CMK (cell line): ENCODE data around the gene KDM7A.
"Not testable (repeated sequence)": the region's sequence is repeated elsewhere in the genome, so short reads cannot be mapped to it uniquely, and the experiment has no call there.

Experiments
- DNase-seq: peaks from one replicate; pipeline ENCODE4 v3.0.0-alpha.2; 2010; ENCODE audit warnings: low read depth

The KDM7A gene

DNA sequence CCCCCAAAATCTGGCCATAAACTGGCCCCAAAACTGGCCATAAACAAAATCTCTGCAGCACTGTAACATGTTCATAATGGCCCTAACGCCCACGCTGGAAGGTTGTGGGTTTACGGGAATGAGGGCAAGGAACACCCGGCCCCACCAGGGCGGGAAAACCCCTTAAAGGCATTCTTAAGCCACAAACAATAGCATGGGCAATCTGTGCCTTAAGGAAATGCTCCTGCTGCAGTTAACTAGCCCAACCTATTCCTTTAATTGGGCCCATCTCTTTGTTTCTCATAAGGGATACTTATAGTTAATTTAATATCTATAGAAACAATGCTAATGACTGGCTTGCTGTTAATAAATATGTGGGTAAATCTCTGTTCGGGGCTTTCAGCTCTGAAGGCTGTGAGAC, 26.2 kb upstream of the KDM7A start:
- not testable (repeated sequence) for DNase-seq

DNA sequence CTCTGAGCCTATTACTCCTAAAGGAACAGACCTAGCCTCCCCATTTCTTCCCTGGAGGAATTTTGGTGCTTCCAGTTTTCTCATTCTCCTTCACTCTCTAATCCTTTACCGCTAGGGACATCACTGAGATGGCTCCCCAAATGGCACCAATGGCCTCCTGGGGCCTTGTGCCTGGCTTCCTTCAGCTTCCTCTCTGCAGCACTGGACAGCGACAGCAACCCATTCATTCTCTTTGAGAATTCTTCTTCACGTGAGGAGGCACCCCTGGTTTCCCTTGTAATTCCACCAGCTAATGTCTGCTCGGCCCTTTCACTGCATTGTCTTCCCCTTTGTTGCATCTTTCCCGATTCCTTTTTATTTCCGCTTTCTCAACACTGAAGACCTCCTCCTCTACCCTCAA, 24.6 kb upstream of the KDM7A start:
- DNase-seq, result no peak

DNA sequence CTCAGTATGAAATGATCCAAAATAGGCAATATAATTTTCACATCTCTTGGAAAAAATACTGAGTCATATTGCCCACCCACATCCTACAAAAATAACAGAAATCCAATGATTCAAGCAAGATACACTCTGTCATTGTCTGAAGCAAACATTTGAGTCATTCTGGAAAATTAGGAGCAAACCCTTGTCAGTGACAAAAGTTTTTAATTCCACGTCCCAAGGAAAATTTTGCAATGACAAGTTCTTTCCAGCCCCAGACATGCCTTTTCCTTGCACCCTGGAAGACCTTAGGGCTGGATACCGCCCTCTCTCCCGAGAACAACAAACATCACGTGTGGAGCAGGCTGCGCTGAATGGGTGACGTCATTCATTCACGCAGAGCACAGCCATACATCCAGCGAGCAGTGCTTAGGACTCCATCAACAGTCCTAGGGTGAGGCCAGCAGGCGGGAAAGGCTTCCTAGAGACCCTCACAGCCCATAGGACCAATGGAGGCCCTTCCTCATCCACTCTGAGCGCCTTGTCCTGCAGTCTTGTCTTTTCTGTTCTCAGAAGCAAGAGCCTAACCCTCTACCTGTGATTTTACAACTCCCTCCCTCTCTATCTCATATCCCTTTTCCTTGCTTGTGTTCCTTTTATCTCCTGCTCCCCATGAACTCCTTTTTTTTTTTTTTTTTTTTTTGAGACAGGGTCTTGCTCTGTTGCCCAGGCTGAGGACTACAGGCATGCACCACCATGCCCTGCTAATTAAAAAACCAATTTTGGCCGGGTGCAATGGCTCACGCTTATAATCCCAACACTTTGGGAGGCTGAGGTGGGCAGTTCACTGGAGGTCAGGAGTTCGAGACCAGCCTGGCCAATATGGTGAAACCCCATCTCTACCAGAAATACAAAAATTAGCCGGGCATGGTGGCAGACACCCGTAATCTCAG, 23.5 kb upstream of the KDM7A start:
- DNase-seq, result no peak

DNA sequence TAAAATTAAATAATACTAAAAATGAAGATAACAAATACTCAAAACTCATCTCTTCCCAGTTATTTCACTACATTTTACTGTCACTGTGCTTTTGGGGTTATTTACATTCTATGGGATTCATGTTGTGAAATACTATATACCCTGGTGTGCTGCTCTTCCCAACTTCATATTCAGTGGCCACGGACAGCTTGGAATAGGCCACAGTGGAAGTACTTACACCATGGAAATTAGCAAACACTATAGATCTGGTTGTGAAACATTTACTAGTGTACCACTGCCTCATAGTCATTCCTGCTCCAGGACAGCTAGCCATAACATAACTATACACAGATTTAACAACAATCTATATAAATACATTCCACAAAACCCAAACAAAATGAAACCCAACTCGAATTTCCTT, 21.2 kb upstream of the KDM7A start:
- DNase-seq, result no peak

DNA sequence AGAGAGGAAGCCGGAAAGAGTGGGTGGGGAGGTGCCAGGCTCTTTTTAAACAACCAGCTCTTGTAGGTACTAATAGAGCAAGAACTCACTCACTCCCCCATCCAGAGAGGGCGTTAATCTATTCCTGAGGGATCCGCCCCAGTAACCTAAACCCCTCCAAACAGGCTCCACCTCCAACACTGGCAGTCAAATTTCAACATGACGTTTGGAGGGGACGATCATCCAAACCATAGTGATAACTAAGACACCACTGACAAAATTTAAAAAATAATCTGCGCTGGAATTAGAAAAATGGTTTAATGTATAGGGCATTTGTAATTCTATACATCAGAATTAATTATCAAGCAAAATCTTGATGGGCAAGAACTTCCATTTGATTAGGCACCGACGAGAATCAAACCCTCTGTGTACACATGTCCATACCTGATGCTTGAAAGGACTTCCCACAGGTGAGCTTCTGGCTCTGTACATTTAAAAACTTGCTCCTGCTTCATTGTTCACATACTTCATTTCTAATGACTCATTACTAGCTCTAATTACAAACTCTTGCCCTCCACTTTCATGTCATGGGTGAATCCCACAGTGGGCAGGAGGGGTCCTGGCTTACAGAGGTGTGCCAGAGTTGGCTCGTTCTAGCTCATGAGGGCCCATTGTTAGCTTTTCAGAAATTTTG, 20.6 kb upstream of the KDM7A start:
- DNase-seq, result no peak

DNA sequence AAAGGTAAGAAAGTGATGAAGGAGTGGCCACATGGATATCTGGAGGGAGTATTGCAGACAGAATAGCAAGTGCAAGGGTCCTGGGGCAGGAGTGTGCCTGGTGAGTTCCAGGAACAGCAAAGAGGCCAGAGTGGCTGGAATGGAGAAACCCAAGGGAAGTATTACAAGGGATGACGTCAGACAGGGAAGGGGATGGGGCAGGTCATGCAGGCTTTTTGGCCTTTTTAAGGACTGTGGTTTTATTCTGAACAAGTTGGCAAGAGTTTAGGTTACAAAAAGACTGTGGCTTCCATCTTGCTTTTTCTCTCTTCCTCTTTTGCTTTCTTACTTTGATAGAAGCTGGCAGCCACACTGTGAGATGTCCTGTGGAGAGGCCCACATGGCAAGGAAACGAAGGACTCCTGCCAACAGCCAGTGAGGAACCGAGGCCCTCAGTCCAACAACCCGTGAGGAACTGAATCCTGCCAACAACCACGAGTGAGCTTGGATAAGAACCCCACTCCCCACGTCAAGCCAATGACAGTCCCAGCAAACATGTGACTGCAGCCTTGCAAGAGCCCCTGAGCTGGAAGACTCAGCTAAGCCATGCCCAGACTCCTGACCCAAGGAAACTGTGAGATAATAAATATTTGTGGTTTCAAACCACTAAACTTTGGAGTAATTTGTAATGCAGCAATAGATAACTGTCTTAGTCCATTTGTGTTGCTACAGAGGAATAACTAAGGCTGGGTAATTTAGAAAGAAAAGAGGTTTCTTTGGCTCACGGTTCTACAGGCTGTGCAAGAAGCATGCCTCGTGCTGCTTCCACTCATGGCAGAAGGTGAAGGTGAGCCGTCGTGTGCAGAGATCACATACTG, 19.8 kb upstream of the KDM7A start:
- DNase-seq, result no peak

DNA sequence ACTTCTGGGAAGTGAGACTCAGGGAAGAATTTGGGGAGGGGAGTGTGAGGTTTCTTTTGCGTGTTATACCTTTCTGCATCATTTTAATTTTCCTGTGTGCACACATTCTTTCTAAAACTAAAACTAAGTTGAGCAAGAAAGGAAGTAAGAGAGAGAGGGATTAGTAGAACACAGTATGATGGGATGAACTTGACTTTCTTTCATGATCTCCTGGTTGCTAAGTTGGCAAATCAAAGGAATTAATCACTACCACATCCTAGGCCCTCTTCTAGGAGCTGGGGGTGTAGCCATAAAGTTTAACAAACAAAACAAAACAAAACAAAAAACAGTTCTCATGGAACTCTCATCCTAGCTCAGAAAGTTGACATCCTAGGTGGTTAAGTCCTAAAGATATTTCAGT, 19.1 kb upstream of the KDM7A start:
- DNase-seq, result no peak

DNA sequence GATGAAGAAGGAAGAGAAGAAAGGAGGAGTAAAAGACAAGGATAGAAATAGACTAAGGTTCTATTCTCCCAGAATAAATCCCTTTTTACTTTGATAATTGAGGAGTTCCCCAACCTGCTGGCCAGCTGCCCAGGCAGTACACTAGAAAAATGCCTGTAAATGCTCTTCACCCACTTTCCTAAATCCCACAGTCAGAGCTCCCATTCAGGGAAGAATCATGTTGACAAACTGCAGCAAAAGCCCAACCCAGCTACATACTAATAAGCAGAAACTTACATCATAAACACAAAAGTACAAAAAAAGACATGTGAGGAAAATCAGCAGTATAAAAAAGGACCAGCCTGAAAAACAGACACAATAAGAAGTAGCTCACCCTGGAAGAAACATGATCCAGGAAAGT, 15.8 kb upstream of the KDM7A start:
- no peak for DNase-seq

DNA sequence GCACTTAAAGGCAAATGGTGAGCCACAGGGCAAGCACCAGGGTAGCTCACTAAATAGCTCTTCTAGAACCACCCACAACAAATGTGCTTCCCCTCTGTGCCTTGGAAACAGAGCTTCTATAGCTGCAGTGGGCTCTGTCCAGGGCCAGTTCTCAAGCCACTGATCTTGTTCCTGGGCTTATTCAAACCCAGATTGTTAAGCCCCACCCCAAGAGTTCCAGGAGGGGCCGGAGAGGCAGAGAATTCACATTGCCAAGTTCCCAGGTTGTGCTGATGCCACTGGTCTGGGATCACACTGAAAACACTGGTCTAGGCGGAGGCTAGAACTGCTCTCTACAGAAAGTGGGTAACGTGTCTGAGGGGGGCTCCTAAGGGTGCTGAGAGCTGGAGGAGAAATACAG, 15.4 kb upstream of the KDM7A start:
- DNase-seq, result no peak

DNA sequence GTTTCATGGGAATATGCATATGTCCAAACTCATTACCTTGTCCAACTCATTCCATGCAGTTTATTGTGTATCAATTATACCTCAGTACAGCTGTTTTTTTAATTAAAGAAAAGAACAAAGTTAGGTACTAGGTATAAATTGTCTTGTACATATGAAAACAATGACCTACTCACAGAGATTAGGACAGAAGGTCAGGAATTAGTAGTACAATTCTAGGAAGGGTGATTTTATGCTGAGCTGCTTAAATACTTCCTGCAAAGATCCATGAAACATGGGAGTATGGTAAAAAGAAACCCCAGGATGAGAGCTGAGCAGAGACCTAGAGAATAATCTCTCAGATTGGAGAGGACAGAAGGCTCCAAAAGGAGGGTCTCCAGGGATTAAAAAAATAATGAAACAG, 13.8 kb upstream of the KDM7A start:
- DNase-seq, result no peak

DNA sequence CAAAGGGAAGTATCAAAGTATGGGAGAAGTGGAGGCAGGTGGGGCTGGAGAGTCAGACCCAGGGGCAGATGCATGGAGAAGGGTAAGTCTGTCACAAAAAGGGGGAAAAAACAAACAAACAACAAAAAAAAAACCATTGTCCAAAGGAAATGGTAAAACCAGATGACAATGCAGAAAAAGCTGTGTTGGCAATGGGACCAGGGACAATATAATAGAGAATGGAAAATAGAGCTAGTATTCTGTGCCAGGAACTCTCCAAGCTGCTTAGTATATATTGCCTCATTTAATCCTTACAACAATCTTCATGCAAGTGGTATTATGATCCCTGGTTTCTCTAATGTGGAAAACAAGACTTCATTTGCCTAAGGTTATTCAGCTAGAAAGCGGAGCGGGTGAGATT, 13.1 kb upstream of the KDM7A start:
- no peak for DNase-seq

DNA sequence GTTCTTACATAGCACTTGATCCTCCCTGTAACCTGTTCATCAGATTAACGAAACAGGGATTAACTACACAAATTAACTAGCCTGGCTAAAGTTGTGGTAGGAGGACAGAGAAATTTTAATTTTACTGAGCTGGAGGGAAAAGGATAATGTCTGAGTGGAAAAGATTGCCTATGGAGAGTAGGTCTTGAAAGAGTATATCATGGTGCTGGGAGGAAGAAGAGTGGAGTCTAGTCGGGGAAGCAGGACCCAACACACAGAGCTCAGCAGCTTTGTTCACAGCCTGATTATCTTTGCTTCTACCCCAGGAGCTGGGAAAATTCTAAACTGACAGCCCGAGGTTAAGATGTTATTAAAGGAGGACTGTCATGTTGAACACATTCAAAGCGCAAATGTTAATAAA, 6.1 kb upstream of the KDM7A start:
- no peak for DNase-seq

DNA sequence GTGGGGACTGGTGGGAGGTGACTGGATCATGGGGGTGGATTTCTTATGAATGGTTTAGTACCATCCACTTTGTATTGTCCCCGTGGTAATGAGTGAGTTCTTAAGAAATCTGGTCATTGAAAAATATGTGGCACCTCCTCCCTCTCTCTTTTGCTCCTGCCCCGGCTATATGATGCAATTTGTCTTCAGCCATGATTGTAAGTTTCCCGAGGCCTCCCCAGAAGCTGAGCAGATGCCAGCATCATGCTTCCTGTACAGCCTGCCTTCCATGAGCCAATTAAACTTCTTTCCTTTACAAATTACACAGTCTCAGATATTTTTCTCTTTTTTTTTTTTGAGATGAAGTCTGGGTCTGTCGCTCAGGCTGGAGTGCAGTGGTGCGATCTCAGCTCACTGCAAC, 2.6 kb upstream of the KDM7A start:
- no peak for DNase-seq

DNA sequence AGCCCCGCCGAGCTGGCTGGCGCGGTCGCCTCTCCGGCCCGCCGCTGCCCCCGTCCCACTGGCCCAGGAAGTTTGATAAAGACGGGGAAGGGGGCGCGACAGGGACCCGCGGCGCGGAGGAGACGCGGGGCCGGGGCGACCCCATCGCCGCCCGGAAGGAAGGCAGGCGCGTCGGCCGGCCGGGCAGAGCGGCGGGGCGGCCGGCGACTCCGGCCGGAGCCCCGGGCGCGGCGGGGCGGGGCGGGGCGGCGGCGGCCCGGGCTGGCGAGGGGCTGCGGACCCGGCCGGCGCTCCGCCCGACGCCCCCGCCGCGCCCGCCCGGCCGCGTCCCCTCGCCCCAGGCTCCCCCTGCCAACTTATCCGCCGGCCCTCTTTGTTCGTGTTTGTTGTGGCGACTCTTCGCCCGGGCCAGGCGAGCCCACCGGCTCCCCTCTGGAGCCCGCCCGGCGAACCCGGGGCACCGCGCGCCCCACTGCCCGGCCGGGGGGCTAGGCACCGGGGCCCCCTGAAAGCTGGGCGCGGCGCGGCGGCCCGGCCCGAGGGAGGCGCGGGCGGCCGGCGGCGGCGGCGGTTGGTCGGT, 571 bp downstream of the KDM7A start:
- DNase-seq, result no peak

DNA sequence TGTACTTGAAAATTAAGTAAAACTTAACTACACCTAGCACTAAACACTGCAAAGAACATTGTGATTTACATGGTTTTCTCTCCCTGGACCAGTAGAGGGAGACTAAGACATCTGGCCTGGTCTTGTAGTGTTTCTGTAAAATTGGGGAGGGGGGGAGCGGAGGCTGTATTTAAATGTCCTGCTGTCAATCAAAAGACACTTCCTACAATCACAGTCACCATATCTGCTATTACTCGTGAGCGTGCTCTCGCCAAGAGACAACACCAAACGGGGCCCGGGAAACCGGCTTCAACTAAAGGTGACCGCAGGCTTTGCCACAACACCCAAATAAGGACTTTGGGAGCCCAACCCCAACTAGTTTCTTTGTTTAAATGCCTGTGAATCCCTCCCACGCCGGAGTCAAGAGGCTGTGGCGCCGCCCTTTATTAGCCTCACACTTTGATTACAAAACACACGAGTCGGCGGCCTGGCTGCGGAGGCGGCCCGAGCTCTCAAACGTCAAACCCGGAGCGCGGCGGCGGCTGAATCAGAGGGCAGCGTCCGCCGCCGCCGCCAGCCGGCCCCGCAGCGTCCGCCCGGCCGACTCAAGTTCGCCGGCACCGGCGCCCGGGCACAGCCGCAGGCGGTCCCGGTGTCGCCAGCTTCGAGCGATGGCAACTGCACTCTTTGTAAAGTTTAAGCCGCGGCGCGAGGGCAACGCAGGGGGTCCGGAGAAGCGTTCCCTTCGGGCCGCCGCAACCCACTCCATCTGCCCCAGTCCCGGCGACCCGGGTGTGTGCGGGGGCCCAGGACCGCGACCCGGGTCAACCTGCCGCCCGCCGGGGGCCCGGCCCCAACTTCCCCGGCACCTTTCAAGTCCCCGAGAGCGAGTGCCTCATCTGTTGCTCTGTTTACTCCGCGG, 1.3 kb downstream of the KDM7A start:
- DNase-seq, result peak; percentile 38

DNA sequence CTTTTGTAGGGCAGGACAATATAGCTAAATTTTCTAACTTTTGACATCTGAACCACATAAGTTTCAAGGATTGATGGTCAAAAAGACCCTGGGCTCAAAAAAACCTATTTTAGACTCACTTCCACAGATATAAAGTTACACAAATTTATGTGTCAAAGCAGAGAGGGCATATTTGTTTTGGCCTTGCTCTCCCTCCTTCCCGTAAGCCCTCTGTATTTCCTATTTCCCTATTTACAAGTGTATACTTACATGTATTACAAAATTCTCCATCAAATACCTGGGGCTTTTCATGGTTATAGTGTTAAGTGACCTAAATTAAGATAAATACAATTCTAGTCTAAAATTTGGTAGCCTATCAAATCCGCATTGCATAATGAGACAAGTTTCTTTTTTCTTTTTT, 2.6 kb downstream of the KDM7A start:
- no peak for DNase-seq

DNA sequence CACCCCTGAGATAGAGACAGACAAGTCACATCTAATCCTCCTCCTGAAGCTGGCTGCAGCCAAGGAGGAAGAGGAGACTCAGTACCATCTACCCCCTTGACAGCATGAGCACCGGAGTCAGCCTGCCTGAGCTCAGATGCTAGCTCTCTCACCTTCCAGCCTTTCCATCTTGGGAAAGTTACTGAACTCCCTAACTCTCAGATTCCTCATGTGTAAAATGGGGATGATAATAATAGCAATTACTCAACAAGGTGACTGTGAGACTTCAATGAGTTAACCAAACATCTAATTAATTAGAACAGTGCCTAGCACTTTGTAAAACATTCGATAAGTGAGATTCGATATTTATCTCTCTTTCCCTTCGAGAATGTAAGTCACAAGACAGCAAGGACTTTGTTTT, 6.4 kb downstream of the KDM7A start:
- DNase-seq, result no peak

DNA sequence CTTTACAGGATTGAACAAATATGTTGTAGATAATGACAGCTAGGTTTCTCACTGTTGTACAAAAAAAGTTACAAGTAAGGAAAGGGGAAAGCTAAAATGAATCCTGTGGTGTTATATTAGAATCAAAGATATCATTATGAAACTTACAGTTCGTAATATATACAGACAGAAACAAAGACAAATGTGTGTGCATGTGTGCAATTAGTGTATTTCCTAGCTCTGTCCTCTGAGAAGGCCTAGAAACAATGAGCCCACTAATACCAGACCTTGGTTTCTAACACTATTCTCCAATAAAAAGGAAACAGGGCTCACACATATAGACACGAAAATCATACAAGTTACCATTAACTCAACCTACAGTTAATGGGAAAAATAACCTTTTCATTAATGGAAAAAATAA, 8.0 kb downstream of the KDM7A start:
- no peak for DNase-seq

DNA sequence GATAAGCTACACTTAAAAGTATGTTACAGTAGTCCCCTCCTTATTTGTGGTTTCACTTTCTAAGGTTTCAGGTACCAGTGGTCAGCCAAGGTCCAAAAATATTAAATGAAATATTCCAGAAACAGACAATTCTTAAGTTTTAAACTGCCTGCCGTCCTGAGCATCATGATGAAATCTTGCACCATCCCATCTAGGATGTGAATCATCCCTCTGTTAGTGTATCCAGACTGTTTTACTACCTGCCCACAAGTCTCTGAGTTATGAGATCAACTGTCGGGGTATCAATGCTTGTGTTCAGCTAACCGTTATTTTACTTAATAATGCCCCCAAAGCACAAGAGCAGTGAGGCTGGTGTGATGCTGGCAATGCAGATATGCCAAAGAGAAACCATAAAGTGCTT, 11.4 kb downstream of the KDM7A start:
- DNase-seq, result no peak

DNA sequence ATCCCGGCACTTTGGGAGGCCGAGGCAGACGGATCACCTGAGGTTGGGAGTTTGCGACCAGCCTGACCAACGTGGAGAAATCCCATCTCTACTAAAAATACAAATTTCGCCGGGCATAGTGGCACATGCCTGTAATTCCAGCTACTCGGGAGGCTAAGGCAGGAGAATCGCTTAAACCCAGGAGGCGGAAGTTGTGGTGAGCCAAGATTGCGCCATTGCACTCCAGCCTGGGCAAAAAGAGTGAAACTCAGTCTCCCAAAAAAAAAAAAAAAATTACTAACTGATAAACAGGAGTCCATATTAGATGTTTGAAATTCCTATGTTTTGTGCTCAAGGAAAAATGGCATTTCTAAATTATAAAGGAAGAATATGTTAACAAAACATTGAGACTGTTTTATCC, 14.7 kb downstream of the KDM7A start:
- not testable (repeated sequence) for DNase-seq

DNA sequence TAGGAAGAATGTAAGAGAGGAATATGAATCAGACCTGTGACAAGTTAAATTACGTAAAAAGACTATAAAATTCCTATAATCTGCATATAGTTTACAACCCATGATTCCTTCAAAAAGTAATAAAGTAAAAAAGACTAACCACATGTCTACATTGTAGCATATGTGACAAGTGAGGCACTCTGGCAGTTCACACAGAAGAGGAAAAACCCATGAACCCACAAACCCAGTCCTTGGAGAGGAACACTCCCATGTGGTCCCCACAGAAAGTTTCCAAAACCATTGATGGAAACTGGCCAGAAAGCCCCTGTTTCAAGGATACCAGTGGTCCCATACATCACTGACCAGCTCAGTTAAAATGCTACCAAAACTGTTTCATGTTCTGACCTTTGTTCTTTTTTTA, 15.7 kb downstream of the KDM7A start:
- DNase-seq, result no peak
